ENCODE data around the gene PLEKHF1. TPM values are rescaled to one million over a fixed set of nuclear protein-coding genes. Genes with fewer than 3 reads are reported as not detected.
"Not testable (repeated sequence)": the region's sequence is repeated elsewhere in the genome, so short reads cannot be mapped to it uniquely, and the experiment has no call there.

Gene PLEKHF1
- total RNA-seq, 2 donors from 2014 or later: 32.4 to 86.3 TPM

GRCh38 chr19:29668746-29669609 lies 3.7 kb downstream of the PLEKHF1 start:
- no peak for DNase-seq (ENCODE audit: low spot score)
- Histone ChIP-seq H3K4me3 (no peak overlapping the region), H3K27ac (peak overlapping the region; percentile 94 to 96)

GRCh38 chr19:29670255-29670654 lies 5.0 kb downstream of the PLEKHF1 start:
- H3K4me1 ChIP-seq: peaks cover 0 to 76% of the 10 kb centered on the region in 2 donors

More at GRCh38 chr19:29668746-29669609, 3.7 kb downstream of the PLEKHF1 start:
- Histone ChIP-seq H3K4me1 (peaks cover 0 to 74% of the 10 kb centered on the region in 2 donors), H3K9me3 (no peaks in the 10 kb centered on the region), H3K27me3 (no peaks in the 10 kb centered on the region), H3K36me3 (peaks cover 10% of the 10 kb centered on the region)
- peak in 1 of 2 donors; percentile 37 for TF ChIP-seq CTCF (IDR thresholded peaks at IDR 0.05)

GRCh38 chr19:29671026-29671392 lies 5.7 kb downstream of the PLEKHF1 start:
- not testable (repeated sequence) for H3K4me3 ChIP-seq; H3K9me3 ChIP-seq; H3K27me3 ChIP-seq; DNase-seq (ENCODE audit: low spot score)
- H3K4me1 ChIP-seq: peaks cover 0 to 83% of the 10 kb centered on the region in 2 donors
- peaks cover 30% of the 10 kb centered on the region for H3K36me3 ChIP-seq
- peak overlapping the region; percentile 94 to 96 for H3K27ac ChIP-seq

More at GRCh38 chr19:29670255-29670654, 5.0 kb downstream of the PLEKHF1 start:
- TF ChIP-seq CTCF (IDR thresholded peaks at IDR 0.05): no peak
- no peaks in the 10 kb centered on the region for H3K27me3 ChIP-seq
- H3K9me3 ChIP-seq: no peaks in the 10 kb centered on the region
- peaks cover 23% of the 10 kb centered on the region for H3K36me3 ChIP-seq
- H3K4me3 ChIP-seq: no peak overlapping the region
- H3K27ac ChIP-seq: peak overlapping the region; percentile 94 to 96
- no peak for DNase-seq (ENCODE audit: low spot score)

- H3K27me3 ChIP-seq: no peaks in the 10 kb centered on the region
- H3K4me3 ChIP-seq: no peak overlapping the region
- H3K27ac ChIP-seq: peak overlapping the region; percentile 94 to 96
- peak in 1 of 2 donors; percentile 48 for TF ChIP-seq CTCF (IDR thresholded peaks at IDR 0.05)
- no peaks in the 10 kb centered on the region for H3K9me3 ChIP-seq
- peaks cover 0 to 89% of the 10 kb centered on the region in 2 donors for H3K4me1 ChIP-seq
- H3K36me3 ChIP-seq: peaks cover 36% of the 10 kb centered on the region
- no peak for DNase-seq (ENCODE audit: low spot score)
Observed at GRCh38 chr19:29671393-29672160, 6.3 kb downstream of the PLEKHF1 start.

GRCh38 chr19:29672319-29672932 lies 7.2 kb downstream of the PLEKHF1 start:
- no peaks in the 10 kb centered on the region for H3K27me3 ChIP-seq
- H3K4me3 ChIP-seq: no peak overlapping the region
- no peak for TF ChIP-seq CTCF (IDR thresholded peaks at IDR 0.05)
- peaks cover 40% of the 10 kb centered on the region for H3K36me3 ChIP-seq
- peak overlapping the region; percentile 94 to 96 for H3K27ac ChIP-seq
- no peak for DNase-seq (ENCODE audit: low spot score)
- peaks cover 0 to 91% of the 10 kb centered on the region in 2 donors for H3K4me1 ChIP-seq
- H3K9me3 ChIP-seq: no peaks in the 10 kb centered on the region
